ENCODE data around the gene PLAGL2.

GRCh38 chr20:32231245-32231644 lies 23.7 kb upstream of the PLAGL2 start:
- TF ChIP-seq CTCF (IDR thresholded peaks at IDR 0.05) = no peak
- TF ChIP-seq POLR2A (IDR thresholded peaks at IDR 0.05) = no peak
- TF ChIP-seq POLR2AphosphoS5 (IDR thresholded peaks at IDR 0.05) = no peak

All from breast epithelium (tissue), 3 donors.